HG02642 (cell line): Measurements from ENCODE around the gene KRT35.

Source experiments
- ATAC-seq: cut with Tn5 transposase; IDR thresholded peaks from one replicate; pipeline ENCODE4 v1.9.1; 2021; ENCODE audit warnings: mild to moderate bottlenecking; ENCODE audit not compliant: unreplicated experiment, poor library complexity

Gene KRT35

DNA sequence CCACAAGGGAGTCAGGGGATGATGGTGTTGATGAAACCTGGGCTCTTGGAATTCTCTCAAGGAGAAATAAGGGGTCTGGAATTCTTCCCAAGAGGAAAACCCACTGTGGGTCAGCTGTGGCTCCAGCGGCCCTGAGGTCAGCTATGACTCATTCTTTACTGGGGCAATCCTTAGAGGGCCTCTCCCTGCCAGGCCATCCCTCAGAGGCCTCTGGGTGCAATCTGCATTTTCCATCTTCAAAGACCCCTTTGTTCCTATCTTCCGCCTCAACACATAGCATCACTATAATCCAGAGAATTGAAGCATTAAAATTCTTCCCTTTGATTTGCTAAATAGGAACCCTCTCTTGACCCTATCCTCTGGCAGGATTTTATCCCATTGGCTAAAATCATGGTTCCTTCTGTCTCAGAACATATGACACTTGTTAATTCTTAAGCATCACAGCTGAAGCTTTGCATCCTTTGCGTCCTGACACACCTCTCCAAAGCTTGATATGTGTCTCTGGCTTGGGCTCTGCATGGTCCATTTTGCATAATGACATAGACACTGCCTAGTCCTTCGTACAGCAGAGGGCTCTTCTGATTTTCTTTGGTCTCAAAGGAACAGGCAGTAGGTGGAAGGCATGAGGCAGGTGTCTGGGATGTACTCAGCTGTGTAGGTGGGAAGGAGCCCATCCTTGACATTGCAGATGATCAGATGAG is 52.2 kb downstream of the KRT35 start:
- no peak for ATAC-seq
